ENCODE data around the gene IRGQ.
"Not testable (repeated sequence)": the region's sequence is repeated elsewhere in the genome, so short reads cannot be mapped to it uniquely, and the experiment has no call there.

IRGQ gene

GRCh38 chr19:43552616-43553015, 43.3 kb downstream of the IRGQ start:
- TF ChIP-seq CTCF (IDR thresholded peaks at IDR 0.05; ENCODE audit: low read length, missing control alignments) = no peak
- no peak overlapping the region for H3K4me3 ChIP-seq (replicated peaks; ENCODE audit: low read depth, low read length)

GRCh38 chr19:43552198-43552450, 43.8 kb downstream of the IRGQ start:
- TF ChIP-seq CTCF (IDR thresholded peaks at IDR 0.05; ENCODE audit: low read length, missing control alignments) = no peak
- DNase-seq (ENCODE audit: low read depth) = no peak
- no peak overlapping the region for H3K4me3 ChIP-seq (replicated peaks; ENCODE audit: low read depth, low read length)

More at GRCh38 chr19:43552616-43553015, 43.3 kb downstream of the IRGQ start:
- DNase-seq (ENCODE audit: low read depth) = no peak

GRCh38 chr19:43551399-43552197, 44.3 kb downstream of the IRGQ start:
- no peak for TF ChIP-seq CTCF (IDR thresholded peaks at IDR 0.05; ENCODE audit: low read length, missing control alignments)
- no peak for DNase-seq (ENCODE audit: low read depth)
- no peak overlapping the region for H3K4me3 ChIP-seq (replicated peaks; ENCODE audit: low read depth, low read length)

- no peak for DNase-seq (ENCODE audit: low read depth)
- no peak for TF ChIP-seq CTCF (IDR thresholded peaks at IDR 0.05; ENCODE audit: low read length, missing control alignments)
- no peak overlapping the region for H3K4me3 ChIP-seq (replicated peaks; ENCODE audit: low read depth, low read length)
These were observed 47.2 kb downstream of the IRGQ start for GRCh38 chr19:43548706-43549105.

- H3K4me3 ChIP-seq (replicated peaks; ENCODE audit: low read depth, low read length); DNase-seq (ENCODE audit: low read depth): not testable (repeated sequence)
These were observed 48.0 kb downstream of the IRGQ start for GRCh38 chr19:43547926-43548325.

- no peak overlapping the region for H3K4me3 ChIP-seq (replicated peaks; ENCODE audit: low read depth, low read length)
- DNase-seq (ENCODE audit: low read depth) = no peak
- TF ChIP-seq CTCF (IDR thresholded peaks at IDR 0.05; ENCODE audit: low read length, missing control alignments) = no peak
These were observed 49.4 kb downstream of the IRGQ start for GRCh38 chr19:43546581-43546980.

GRCh38 chr19:43545981-43546380, 50.0 kb downstream of the IRGQ start:
- no peak overlapping the region for H3K4me3 ChIP-seq (replicated peaks; ENCODE audit: low read depth, low read length)
- DNase-seq (ENCODE audit: low read depth) = no peak
- TF ChIP-seq CTCF (IDR thresholded peaks at IDR 0.05; ENCODE audit: low read length, missing control alignments) = no peak
